AG10803 (cell line): ENCODE results near the gene ROPN1L.
"Not testable (repeated sequence)": the region's sequence is repeated elsewhere in the genome, so short reads cannot be mapped to it uniquely, and the experiment has no call there.

Source experiments
- DNase-seq: peaks from one replicate; pipeline ENCODE4 v3.0.0; 2010; ENCODE audit warnings: low read depth
- H3K4me3 ChIP-seq: 2 replicates; pipeline ENCODE4 v1.5.1; 2011; ENCODE audit warnings: mild to moderate bottlenecking, low read length, control low read depth
- CTCF ChIP-seq: conservative IDR thresholded peaks from 2 replicates; pipeline ENCODE4 v1.5.1; 2011; ENCODE audit warnings: mild to moderate bottlenecking, low read length, control low read depth, inconsistent platforms

ROPN1L gene

GRCh38 chr5:10485897-10486296, 44.2 kb downstream of the ROPN1L start:
- no peak overlapping the region for H3K4me3 ChIP-seq
- TF ChIP-seq CTCF, result no peak
- DNase-seq, result no peak

DNA sequence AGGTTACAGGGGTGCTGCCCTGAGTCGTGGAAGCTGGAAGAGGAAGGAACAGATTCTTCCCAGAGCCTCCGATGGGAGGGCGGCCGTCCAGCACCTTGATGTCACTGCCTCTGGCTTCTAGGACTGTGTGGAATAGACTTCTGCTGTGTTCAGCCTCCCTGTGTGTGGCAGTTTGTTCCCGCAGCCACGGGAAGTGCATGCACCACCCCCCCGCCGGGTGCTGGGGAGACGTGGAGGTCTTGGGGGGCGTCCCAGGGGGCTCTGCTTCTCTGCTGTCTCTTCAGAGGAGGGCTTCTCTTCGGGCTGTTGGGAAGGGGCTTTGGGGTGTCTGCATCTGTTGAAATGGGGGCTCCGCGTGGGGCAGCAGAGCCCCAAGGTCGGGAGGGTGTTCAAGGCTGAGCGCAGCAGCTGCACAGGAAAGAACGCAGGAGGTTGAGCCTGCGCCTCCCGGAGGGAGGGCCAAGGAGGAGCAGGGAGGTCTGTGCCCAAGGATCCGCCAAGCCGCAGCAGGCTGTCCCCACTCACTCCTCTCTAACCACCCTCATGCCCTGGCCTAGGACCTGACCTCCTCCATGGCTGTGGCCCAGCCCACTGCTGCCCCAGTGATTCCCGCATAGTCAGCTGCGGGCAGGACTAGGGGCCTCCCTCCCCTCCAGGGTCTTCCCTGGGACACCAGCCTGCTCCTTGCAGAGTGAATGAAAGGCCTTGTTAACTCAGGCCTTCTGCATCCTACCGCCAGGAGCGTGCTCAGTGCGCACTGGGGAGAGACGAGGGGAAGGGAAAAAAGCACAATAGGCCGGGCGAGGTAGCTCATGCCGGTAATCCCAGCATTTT, 45.0 kb downstream of the ROPN1L start:
- no peak for TF ChIP-seq CTCF
- H3K4me3 ChIP-seq, result no peak overlapping the region
- no peak for DNase-seq

GRCh38 chr5:10488144-10488543, 46.5 kb downstream of the ROPN1L start:
- no peak overlapping the region for H3K4me3 ChIP-seq
- no peak for DNase-seq
- no peak for TF ChIP-seq CTCF

DNA sequence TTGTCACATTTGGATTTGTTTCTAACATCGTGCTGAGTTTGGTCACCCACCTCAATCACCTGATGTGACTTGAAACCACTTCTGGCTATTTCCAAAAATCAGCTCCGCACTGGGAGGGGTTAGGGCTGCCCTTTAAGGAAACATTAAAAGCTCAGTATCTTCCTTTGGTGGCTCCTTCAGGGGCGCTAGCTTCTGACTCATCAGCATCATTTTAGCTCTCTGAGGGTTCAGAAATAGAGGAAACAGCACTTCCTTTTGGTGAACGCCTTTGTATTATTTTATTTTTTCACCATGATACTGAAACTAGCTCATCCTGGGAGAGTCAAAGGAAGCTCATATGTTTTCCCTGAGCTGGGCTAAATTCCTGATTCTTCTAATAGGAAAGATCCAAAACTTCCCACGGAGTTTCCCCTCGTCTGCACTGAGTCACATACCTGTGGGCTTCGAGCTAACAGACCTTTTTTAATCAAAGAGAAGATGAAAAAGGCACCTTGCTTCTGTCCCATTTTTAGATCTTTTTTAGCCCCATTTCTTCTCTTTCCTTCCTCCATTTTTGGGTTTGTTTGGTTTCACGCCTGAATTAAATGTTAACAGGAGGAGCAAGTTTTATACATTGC, 48.2 kb downstream of the ROPN1L start:
- DNase-seq, result no peak
- TF ChIP-seq CTCF, result no peak
- H3K4me3 ChIP-seq, result no peak overlapping the region

- no peak for TF ChIP-seq CTCF
- H3K4me3 ChIP-seq, result no peak overlapping the region
- no peak for DNase-seq
Observed at GRCh38 chr5:10490927-10491672, 49.4 kb downstream of the ROPN1L start.

DNA sequence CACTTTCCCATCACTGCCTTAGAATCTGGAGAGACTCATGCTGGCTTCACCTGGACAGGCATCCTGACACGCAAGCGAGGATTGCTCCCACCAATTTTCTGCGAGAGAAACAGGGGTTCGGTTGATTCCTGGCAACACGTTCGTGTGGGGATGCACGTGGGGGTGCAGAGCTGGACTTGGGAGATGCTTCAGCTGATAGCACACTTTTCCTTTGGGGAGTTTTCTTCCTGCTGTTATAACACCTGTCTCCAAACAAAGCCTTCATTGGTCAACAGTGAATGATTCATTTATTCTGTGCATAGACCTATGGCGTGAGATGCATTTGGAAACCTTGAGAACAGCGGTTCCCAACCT, 50.0 kb downstream of the ROPN1L start:
- H3K4me3 ChIP-seq, result no peak overlapping the region
- no peak for TF ChIP-seq CTCF
- DNase-seq, result no peak

DNA sequence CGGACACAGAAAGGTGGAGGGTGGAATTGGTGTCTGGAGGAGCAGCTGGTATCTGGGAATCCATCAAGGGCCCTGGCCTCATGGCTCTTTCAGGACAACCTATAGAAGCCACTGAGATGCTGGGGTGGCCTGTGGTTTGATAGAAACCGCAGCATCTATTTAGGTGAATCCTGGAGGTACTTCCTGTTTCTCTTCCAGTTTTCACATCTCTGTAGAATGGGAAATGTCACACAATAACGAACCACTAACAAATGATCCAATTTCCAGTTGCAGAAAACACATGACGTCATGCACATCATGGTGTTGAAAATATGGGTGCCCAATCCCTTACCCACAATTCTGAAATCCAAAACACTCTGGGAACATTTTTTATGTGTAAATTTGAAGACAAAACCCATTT, 52.2 kb downstream of the ROPN1L start:
- no peak for DNase-seq
- H3K4me3 ChIP-seq, result no peak overlapping the region
- TF ChIP-seq CTCF, result no peak

- DNase-seq, result not testable (repeated sequence)
Observed at GRCh38 chr5:10494497-10494896, 52.8 kb downstream of the ROPN1L start.

More at GRCh38 chr5:10494497-10494896, 52.8 kb downstream of the ROPN1L start:
- H3K4me3 ChIP-seq, result not testable (repeated sequence)
